Esophagus muscularis mucosa (tissue), 4 donors: Measurements from ENCODE around the gene SDS. TPM values are rescaled to one million over a fixed set of nuclear protein-coding genes. Genes with fewer than 3 reads are reported as not detected.

Experiments used
- DNase-seq: peaks from one replicate; pipeline ENCODE4 v3.0.0-alpha.2; 2017; ENCODE audit errors: extremely low spot score
- H3K27ac ChIP-seq, 4 donors: fragments of 200-600 bp; sonication (generic); replicated peaks in 1 of 4; 1 replicate in 3 of 4; 2 replicates in 1 of 4; pipeline ENCODE4 v1.5.1; 2016 to 2019; ENCODE audit warnings: mild to moderate bottlenecking in 1 of 4
- H3K27me3 ChIP-seq, 4 donors: fragments of 200-600 bp; sonication (generic); one replicate each; pipeline versions ENCODE4 v1.5.1 to v1.6.0; 2016 to 2019
- H3K36me3 ChIP-seq, 4 donors: fragments of 200-600 bp; sonication (generic); one replicate each; pipeline ENCODE4 v1.5.1; 2016 to 2019
- H3K4me1 ChIP-seq, 4 donors: fragments of 200-600 bp; sonication (generic); one replicate each; pipeline ENCODE4 v1.5.1; 2016 to 2019
- H3K4me3 ChIP-seq, 4 donors: fragments of 200-600 bp; sonication (generic); 1 replicate in 2 of 4; 2 replicates in 2 of 4; pipeline ENCODE4 v1.5.1; 2016 to 2019; ENCODE audit warnings: mild to moderate bottlenecking in 4 of 4, moderate library complexity in 1 of 4
- H3K9me3 ChIP-seq, 4 donors: fragments of 200-600 bp; sonication (generic); 1 replicate in 3 of 4; 2 replicates in 1 of 4; pipeline ENCODE4 v1.5.1; 2016 to 2019
- EP300 ChIP-seq: sonication (generic); formaldehyde crosslinking; IDR thresholded peaks from one replicate; pipeline ENCODE4 v1.6.1; 2017; ENCODE audit warnings: antibody characterized with exemption
- POLR2A ChIP-seq: fragments of 450-650 bp; IDR thresholded peaks from one replicate; pipeline ENCODE4 v1.6.1; 2017; ENCODE audit warnings: antibody characterized with exemption, moderate library complexity, mild to moderate bottlenecking, low read depth
- POLR2AphosphoS5 ChIP-seq, 2 donors: sonication (generic); formaldehyde crosslinking; IDR thresholded peaks; one replicate each; pipeline ENCODE4 v1.6.1; 2017; ENCODE audit warnings: antibody characterized with exemption in 2 of 2
- WGBS: methylation state at CpG from one replicate; pipeline ENCODE4 v1.1.5; 2018; 5-methylcytosine and 5-hydroxymethylcytosine counted together
- intact Hi-C: fragments of 100-400 bp; cut with DNase I; formaldehyde crosslinking; loops from one replicate; pipeline ENCODE4 v1.15.1; 2023
- total RNA-seq, 4 donors: library from RNA; depleted of rRNA; stranded (reverse); fragments of >200 nt; gene quantifications; one replicate each; pipeline versions ENCODE4 v1.1.0 to v1.2.1, GENCODE V29; 2016
- TF ChIP-seq, protein P1 (sequence below), 3 experiments: fragments of 200-600 bp in 2 of 3; fragments of 450-650 bp in 1 of 3; sonication (generic) in 2 of 3; IDR thresholded peaks; one replicate each; pipeline ENCODE4 v1.5.1; 2017 to 2019; ENCODE audit warnings: antibody characterized with exemption in 3 of 3, mild to moderate bottlenecking in 2 of 3, moderate library complexity in 1 of 3

The SDS gene
- total RNA-seq, 4 donors from 2014 or later = 13.6 TPM; not detected in 3

DNA sequence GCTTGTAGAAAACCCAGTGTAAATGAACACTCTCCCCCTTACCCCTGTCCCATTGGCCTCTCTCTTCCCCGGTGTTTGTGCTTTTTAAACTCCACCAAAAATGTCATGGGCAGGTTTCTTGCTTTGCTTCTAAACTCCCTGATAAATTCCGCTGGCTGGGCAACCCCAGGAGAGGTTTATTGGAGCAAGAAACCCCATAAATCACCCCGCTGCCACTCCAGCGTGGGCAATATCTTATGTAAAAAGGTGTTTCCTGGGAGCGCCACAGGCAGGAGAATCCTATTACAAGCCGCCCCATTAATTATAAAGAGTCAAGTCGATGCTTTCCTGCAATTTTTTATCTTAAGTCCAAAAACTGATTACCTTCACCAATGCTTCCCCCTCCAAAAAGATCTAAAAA is 45.2 kb upstream of the SDS start:
- DNase-seq = no peak
- WGBS = 42% methylated on average over 7 of the region's 7 CpGs
- no peak for TF ChIP-seq POLR2AphosphoS5 (IDR thresholded peaks at IDR 0.05)
- no peak for TF ChIP-seq EP300
- TF ChIP-seq, protein P1, sequence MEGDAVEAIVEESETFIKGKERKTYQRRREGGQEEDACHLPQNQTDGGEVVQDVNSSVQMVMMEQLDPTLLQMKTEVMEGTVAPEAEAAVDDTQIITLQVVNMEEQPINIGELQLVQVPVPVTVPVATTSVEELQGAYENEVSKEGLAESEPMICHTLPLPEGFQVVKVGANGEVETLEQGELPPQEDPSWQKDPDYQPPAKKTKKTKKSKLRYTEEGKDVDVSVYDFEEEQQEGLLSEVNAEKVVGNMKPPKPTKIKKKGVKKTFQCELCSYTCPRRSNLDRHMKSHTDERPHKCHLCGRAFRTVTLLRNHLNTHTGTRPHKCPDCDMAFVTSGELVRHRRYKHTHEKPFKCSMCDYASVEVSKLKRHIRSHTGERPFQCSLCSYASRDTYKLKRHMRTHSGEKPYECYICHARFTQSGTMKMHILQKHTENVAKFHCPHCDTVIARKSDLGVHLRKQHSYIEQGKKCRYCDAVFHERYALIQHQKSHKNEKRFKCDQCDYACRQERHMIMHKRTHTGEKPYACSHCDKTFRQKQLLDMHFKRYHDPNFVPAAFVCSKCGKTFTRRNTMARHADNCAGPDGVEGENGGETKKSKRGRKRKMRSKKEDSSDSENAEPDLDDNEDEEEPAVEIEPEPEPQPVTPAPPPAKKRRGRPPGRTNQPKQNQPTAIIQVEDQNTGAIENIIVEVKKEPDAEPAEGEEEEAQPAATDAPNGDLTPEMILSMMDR (IDR thresholded peaks at IDR 0.05) = no peak
- TF ChIP-seq POLR2A = no peak
- Histone ChIP-seq H3K9me3 (no peaks in the 10 kb centered on the region), H3K4me3 (no peak overlapping the region), H3K4me1 (no peaks in the 10 kb centered on the region), H3K27ac (no peak overlapping the region), H3K36me3 (no peaks in the 10 kb centered on the region), H3K27me3 (peaks cover 0 to 44% (median 5%) of the 10 kb centered on the region in 4 donors)
- intact Hi-C loops = no loop called here

DNA sequence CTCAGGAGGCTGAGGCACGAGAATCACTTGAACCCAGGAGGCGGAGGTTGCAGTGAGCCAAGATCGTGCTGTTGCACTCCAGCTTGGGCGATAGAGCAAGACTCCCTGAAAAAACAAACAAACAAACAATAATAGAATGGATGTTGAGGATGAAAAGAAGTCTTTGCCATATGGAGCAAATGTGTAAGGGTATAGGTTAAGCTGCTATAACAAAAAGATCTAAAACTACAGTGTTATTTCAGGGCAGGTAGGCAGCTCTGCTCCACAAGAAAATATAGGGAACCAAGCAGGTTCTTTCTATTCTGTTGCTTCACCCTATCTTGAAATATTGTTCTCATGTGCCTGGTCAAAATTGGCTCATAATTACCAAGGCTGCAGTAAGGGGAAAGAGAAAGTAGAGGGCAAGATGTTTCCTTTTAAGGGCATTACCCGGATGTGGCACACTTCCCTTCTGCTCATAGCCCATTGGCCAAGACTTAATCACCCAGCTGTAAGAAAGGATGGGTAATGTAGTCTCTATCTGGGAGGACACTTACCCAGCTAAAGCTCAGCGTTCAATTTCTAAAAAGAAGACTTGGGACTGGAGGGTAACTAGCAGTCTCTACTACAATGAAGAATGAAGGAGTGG is 42.0 kb upstream of the SDS start:
- H3K4me1 ChIP-seq = no peaks in the 10 kb centered on the region
- WGBS = 83% methylated on average over 6 of the region's 6 CpGs
- no peak for DNase-seq
- H3K9me3 ChIP-seq = no peaks in the 10 kb centered on the region
- no peak overlapping the region for H3K4me3 ChIP-seq
- no peak overlapping the region for H3K27ac ChIP-seq
- intact Hi-C loops = no loop called here
- H3K36me3 ChIP-seq = no peaks in the 10 kb centered on the region
- H3K27me3 ChIP-seq = peaks cover 0 to 62% (median 5%) of the 10 kb centered on the region in 4 donors
- TF ChIP-seq, protein P1 (IDR thresholded peaks at IDR 0.05) = no peak
- TF ChIP-seq POLR2AphosphoS5 (IDR thresholded peaks at IDR 0.05) (no peak), EP300 (no peak)

GRCh38 chr12:113443030-113443539 is 39.4 kb upstream of the SDS start:
- H3K36me3 ChIP-seq = no peaks in the 10 kb centered on the region
- intact Hi-C loops = no loop called here
- peaks cover 0 to 68% (median 5%) of the 10 kb centered on the region in 4 donors for H3K27me3 ChIP-seq
- TF ChIP-seq POLR2AphosphoS5 (IDR thresholded peaks at IDR 0.05) (no peak), EP300 (no peak), POLR2A (no peak)
- TF ChIP-seq, protein P1 (IDR thresholded peaks at IDR 0.05) = no peak
- no peaks in the 10 kb centered on the region for H3K9me3 ChIP-seq
- H3K27ac ChIP-seq = no peak overlapping the region
- 81% methylated on average over 6 of the region's 6 CpGs for WGBS
- H3K4me3 ChIP-seq = no peak overlapping the region
- H3K4me1 ChIP-seq = no peaks in the 10 kb centered on the region
- no peak for DNase-seq

- no peaks in the 10 kb centered on the region for H3K9me3 ChIP-seq
- H3K4me1 ChIP-seq = no peaks in the 10 kb centered on the region
- intact Hi-C loops = no loop called here
- TF ChIP-seq POLR2AphosphoS5 (IDR thresholded peaks at IDR 0.05) (no peak), EP300 (no peak), POLR2A (no peak)
- TF ChIP-seq, protein P1 (IDR thresholded peaks at IDR 0.05) = no peak
- DNase-seq = no peak
- no peak overlapping the region for H3K27ac ChIP-seq
- no peak overlapping the region for H3K4me3 ChIP-seq
- 45% methylated on average over 14 of the region's 14 CpGs for WGBS
- peaks cover 0 to 51% (median 4%) of the 10 kb centered on the region in 4 donors for H3K27me3 ChIP-seq
- no peaks in the 10 kb centered on the region for H3K36me3 ChIP-seq
Observed at GRCh38 chr12:113440947-113441782, 37.5 kb upstream of the SDS start.
